ENCODE results near the gene TNN. TPM values are rescaled to one million over a fixed set of nuclear protein-coding genes. Genes with fewer than 3 reads are reported as not detected.

Gene TNN
- total and polyA plus RNA-seq, 10 of the 15 experiments (the other 5 are each of a cell fraction or from before 2014, with no cell fraction given), result 0.05 to 0.17 (median 0.11) TPM

DNA sequence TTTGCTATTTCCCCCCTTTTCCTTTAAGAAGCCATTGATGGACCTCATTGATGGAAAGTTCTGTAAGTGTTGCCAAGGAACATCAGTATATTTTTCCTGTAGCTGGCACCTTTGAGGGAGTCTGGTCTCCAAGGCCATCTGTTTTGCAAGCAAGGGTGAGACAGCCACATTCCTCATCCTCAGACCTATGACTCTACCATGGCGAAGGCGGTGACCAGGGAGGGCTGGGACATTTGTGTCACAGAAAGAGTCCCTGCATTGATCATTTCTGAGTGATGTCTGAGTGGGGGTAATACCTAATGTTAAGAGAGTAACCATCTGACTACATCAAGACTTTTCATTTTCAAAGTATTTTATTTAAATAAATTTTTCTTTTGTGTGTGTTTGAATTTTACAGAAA lies 89.6 kb downstream of the TNN start (continued):
- TF ChIP-seq, protein P1, sequence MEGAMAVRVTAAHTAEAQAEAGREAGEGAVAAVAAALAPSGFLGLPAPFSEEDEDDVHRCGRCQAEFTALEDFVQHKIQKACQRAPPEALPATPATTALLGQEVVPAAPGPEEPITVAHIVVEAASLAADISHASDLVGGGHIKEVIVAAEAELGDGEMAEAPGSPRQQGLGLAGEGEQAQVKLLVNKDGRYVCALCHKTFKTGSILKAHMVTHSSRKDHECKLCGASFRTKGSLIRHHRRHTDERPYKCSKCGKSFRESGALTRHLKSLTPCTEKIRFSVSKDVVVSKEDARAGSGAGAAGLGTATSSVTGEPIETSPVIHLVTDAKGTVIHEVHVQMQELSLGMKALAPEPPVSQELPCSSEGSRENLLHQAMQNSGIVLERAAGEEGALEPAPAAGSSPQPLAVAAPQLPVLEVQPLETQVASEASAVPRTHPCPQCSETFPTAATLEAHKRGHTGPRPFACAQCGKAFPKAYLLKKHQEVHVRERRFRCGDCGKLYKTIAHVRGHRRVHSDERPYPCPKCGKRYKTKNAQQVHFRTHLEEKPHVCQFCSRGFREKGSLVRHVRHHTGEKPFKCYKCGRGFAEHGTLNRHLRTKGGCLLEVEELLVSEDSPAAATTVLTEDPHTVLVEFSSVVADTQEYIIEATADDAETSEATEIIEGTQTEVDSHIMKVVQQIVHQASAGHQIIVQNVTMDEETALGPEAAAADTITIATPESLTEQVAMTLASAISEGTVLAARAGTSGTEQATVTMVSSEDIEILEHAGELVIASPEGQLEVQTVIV (IDR thresholded peaks at IDR 0.05; ENCODE audit: borderline replicate concordance, partially characterized antibody), result no peak
- no peak for TF ChIP-seq CBFB (IDR thresholded peaks at IDR 0.05; ENCODE audit: low read depth)
- no peak for TF ChIP-seq HDGF (IDR thresholded peaks at IDR 0.05)
- TF ChIP-seq, protein P2, sequence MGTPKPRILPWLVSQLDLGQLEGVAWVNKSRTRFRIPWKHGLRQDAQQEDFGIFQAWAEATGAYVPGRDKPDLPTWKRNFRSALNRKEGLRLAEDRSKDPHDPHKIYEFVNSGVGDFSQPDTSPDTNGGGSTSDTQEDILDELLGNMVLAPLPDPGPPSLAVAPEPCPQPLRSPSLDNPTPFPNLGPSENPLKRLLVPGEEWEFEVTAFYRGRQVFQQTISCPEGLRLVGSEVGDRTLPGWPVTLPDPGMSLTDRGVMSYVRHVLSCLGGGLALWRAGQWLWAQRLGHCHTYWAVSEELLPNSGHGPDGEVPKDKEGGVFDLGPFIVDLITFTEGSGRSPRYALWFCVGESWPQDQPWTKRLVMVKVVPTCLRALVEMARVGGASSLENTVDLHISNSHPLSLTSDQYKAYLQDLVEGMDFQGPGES (IDR thresholded peaks at IDR 0.05), result no peak
- TF ChIP-seq RFX5 (IDR thresholded peaks at IDR 0.05; ENCODE audit: low read depth, low read length), result no peak
- TF ChIP-seq TAF1 (IDR thresholded peaks at IDR 0.05; ENCODE audit: borderline replicate concordance, low read depth, low read length), result no peak
- no peak for TF ChIP-seq WRNIP1 (IDR thresholded peaks at IDR 0.05; ENCODE audit: borderline replicate concordance, low read depth, low read length)
- TF ChIP-seq, protein P3, sequence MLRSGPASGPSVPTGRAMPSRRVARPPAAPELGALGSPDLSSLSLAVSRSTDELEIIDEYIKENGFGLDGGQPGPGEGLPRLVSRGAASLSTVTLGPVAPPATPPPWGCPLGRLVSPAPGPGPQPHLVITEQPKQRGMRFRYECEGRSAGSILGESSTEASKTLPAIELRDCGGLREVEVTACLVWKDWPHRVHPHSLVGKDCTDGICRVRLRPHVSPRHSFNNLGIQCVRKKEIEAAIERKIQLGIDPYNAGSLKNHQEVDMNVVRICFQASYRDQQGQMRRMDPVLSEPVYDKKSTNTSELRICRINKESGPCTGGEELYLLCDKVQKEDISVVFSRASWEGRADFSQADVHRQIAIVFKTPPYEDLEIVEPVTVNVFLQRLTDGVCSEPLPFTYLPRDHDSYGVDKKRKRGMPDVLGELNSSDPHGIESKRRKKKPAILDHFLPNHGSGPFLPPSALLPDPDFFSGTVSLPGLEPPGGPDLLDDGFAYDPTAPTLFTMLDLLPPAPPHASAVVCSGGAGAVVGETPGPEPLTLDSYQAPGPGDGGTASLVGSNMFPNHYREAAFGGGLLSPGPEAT (IDR thresholded peaks at IDR 0.05; ENCODE audit: low read depth), result no peak
- TF ChIP-seq GABPA (IDR thresholded peaks at IDR 0.05; ENCODE audit: low read depth), result no peak
- no peak for TF ChIP-seq JUND (IDR thresholded peaks at IDR 0.05; ENCODE audit: low read depth, low read length)
- no peak for TF ChIP-seq PAX8 (IDR thresholded peaks at IDR 0.05)
- no peak for TF ChIP-seq GATAD2B (conservative IDR thresholded peaks at IDR 0.05; ENCODE audit: low read depth)

All from GM12878 (cell line).